Brain pericyte (primary cell): ENCODE results near the gene SENP5.
A peak's percentile ranks its signal among the peaks of the same experiment; 100 is the strongest.
"Not testable (repeated sequence)": the region's sequence is repeated elsewhere in the genome, so short reads cannot be mapped to it uniquely, and the experiment has no call there.

Experiments
- DNase-seq: peaks from one replicate; pipeline ENCODE4 v3.0.0-alpha.2; 2012; ENCODE audit warnings: low read depth, low spot score

The SENP5 gene

GRCh38 chr3:196867507-196868296, at the start of gene SENP5:
SENP5 (plus strand) TSS chr3:196867920; CDS start chr3:196885182, 17,262 bp downstream.
- DNase-seq = peak; percentile 40

- no peak for DNase-seq
Observed at GRCh38 chr3:196821806-196822355, 45.8 kb upstream of the SENP5 start.

- DNase-seq = not testable (repeated sequence)
Observed at GRCh38 chr3:196829651-196830050, 38.1 kb upstream of the SENP5 start.

- no peak for DNase-seq
Observed at GRCh38 chr3:196835086-196835485, 32.6 kb upstream of the SENP5 start.

- not testable (repeated sequence) for DNase-seq
Observed at GRCh38 chr3:196836626-196837025, 31.1 kb upstream of the SENP5 start.

GRCh38 chr3:196837819-196838420, 29.8 kb upstream of the SENP5 start:
- DNase-seq = no peak

GRCh38 chr3:196839351-196839750, 28.4 kb upstream of the SENP5 start:
- DNase-seq = not testable (repeated sequence)

GRCh38 chr3:196842567-196843434, 24.9 kb upstream of the SENP5 start:
- DNase-seq = no peak

- DNase-seq = no peak
Observed at GRCh38 chr3:196843435-196844110, 24.1 kb upstream of the SENP5 start.

- not testable (repeated sequence) for DNase-seq
Observed at GRCh38 chr3:196844235-196845219, 23.2 kb upstream of the SENP5 start.

- not testable (repeated sequence) for DNase-seq
Observed at GRCh38 chr3:196848375-196848774, 19.3 kb upstream of the SENP5 start.

- DNase-seq = no peak
Observed at GRCh38 chr3:196849180-196849741, 18.5 kb upstream of the SENP5 start.

- DNase-seq = not testable (repeated sequence)
Observed at GRCh38 chr3:196863000-196863399, 4.7 kb upstream of the SENP5 start.

- DNase-seq = no peak
Observed at GRCh38 chr3:196867155-196867506, 589 bp upstream of the SENP5 start.

- DNase-seq = no peak
Observed at GRCh38 chr3:196868297-196868661, 559 bp downstream of the SENP5 start.

- DNase-seq = no peak
Observed at GRCh38 chr3:196872316-196872715, 4.6 kb downstream of the SENP5 start.

- not testable (repeated sequence) for DNase-seq
Observed at GRCh38 chr3:196874511-196875094, 6.9 kb downstream of the SENP5 start.

- no peak for DNase-seq
Observed at GRCh38 chr3:196875258-196875657, 7.5 kb downstream of the SENP5 start.

GRCh38 chr3:196883361-196883760, 15.6 kb downstream of the SENP5 start:
- DNase-seq = no peak
